ENCODE results near the gene ZMAT5. TPM values are rescaled to one million over a fixed set of nuclear protein-coding genes. Genes with fewer than 3 reads are reported as not detected.

The ZMAT5 gene
- total and polyA plus RNA-seq, 9 of the 15 experiments (the other 6 are each of a cell fraction or from before 2014, with no cell fraction given) = 2.0 to 25.2 (median 11.9) TPM

GRCh38 chr22:29816128-29816527 is 49.3 kb upstream of the ZMAT5 start (continued):
- TF ChIP-seq E2F3 (CRISPR knock-in tag; IDR thresholded peaks at IDR 0.05) = no peak

- H2AFZ ChIP-seq (ENCODE audit: low read depth, low read length) = no peak overlapping the region
- POLR2A ChIA-PET = no interaction called here
- H3K4me3 ChIP-seq = no peak overlapping the region
- DNase-seq (ENCODE audit: extremely low read depth in 1 of 4, low spot score in 3 of 4) = no peak
- H3K79me2 ChIP-seq (ENCODE audit: control insufficient read depth, insufficient read depth, low read length) = no peaks in the 10 kb centered on the region
- intact Hi-C loops (cut with micrococcal nuclease) (no loop called here), in situ Hi-C loops (cut with MboI) (loop anchor here (10.0 kb wide), 1 partner anchor 189 kb away; no protein-coding TSS in a partner anchor)
- H3K27me3 ChIP-seq (ENCODE audit: control insufficient read depth in 2 of 2, insufficient read depth in 2 of 2, low read length in 2 of 2) = no peaks in the 10 kb centered on the region
- no peaks in the 10 kb centered on the region for H3K4me1 ChIP-seq (replicated peaks in 1 of 2; ENCODE audit: control insufficient read depth in 2 of 2, insufficient read depth in 2 of 2, low read length in 2 of 2)
- peaks cover 4% of the 10 kb centered on the region; the same call in 1 of the 2 replicates for H4K20me1 ChIP-seq (replicated peaks; ENCODE audit: control insufficient read depth, insufficient read depth, low read length)
- CTCF ChIA-PET (ENCODE audit: low intra/inter-chr PET ratio) = no interaction called here
- no peak for ATAC-seq
- no peak overlapping the region for H3K27ac ChIP-seq (ENCODE audit: extremely low read depth, low read depth, low read length)
- no peak for FAIRE-seq
- peaks cover 81% of the 10 kb centered on the region; the same call in 2 of the 3 replicates for H3K36me3 ChIP-seq (ENCODE audit: control insufficient read depth, insufficient read depth, low read length)
- H3K9ac ChIP-seq (ENCODE audit: insufficient read depth in 1 of 2, low read depth in 2 of 2, low read length in 2 of 2) = no peak overlapping the region
- BruUV-seq (replicated peaks) = no TSS peak
- H3K9me3 ChIP-seq (replicated peaks; ENCODE audit: control insufficient read depth, insufficient read depth, low read depth, low read length) = no peaks in the 10 kb centered on the region
- WGBS (ENCODE audit: insufficient coverage, low coverage, missing lambda C conversion rate) = 90% methylated on average over 4 of the region's 4 CpGs
- H3K9me1 ChIP-seq (ENCODE audit: control insufficient read depth, insufficient read depth, low read length) = peaks cover 4% of the 10 kb centered on the region
- no peak overlapping the region for H3K4me2 ChIP-seq (ENCODE audit: insufficient read depth, low read length)
- TF ChIP-seq PTTG1 (tag; IDR thresholded peaks at IDR 0.05; ENCODE audit: low read depth) (no peak), PRDM10 (IDR thresholded peaks at IDR 0.05; ENCODE audit: partially characterized antibody) (no peak), GMEB1 (CRISPR knock-in tag; IDR thresholded peaks at IDR 0.05) (no peak), ZFP91 (CRISPR knock-in tag; IDR thresholded peaks at IDR 0.05) (no peak), MYNN (IDR thresholded peaks at IDR 0.05) (no peak), MYNN (CRISPR knock-in tag; IDR thresholded peaks at IDR 0.05) (no peak), ZNF324 (CRISPR knock-in tag; IDR thresholded peaks at IDR 0.05) (no peak), ZNF609 (CRISPR knock-in tag; IDR thresholded peaks at IDR 0.05; ENCODE audit: borderline replicate concordance) (no peak)
Observed at GRCh38 chr22:29815580-29815979, 48.8 kb upstream of the ZMAT5 start.
